Cardiac ventricle fibroblast (primary cell): ENCODE measurements around the gene PCNX2. TPM values are rescaled to one million over a fixed set of nuclear protein-coding genes. Genes with fewer than 3 reads are reported as not detected.

Experiments
- total RNA-seq: library from RNA; depleted of rRNA; stranded (reverse); fragments of >200 nt; gene quantifications from 2 replicates; pipeline ENCODE4 v1.2.3, GENCODE V29; 2015

The PCNX2 gene
- 9.4 and 10.5 TPM in 2 replicates for total RNA-seq

GRCh38 chr1:233295237-233295974 lies at the start of gene PCNX2:
PCNX2 (minus strand) TSS chr1:233295725; CDS start chr1:233295478, 247 bp downstream.

GRCh38 chr1:233327651-233328141 lies 32.2 kb upstream of the PCNX2 start, which contains the start of gene MAP3K21:
MAP3K21 (plus strand) TSS chr1:233327724; CDS start chr1:233328029, 305 bp downstream.

GRCh38 chr1:232950197-232951176 lies 345.0 kb downstream of the PCNX2 start, which contains the start of gene NTPCR:
NTPCR (plus strand) TSS chr1:232950611; CDS start chr1:232950711, 100 bp downstream.

Other genes with a start within 250 kb of the PCNX2 start
- 0.10 and 0.12 TPM in 2 replicates for gene MAP3K21, start 32.0 kb upstream of the PCNX2 start, total RNA-seq